Measurements from ENCODE around the gene AMER3. TPM values are rescaled to one million over a fixed set of nuclear protein-coding genes. Genes with fewer than 3 reads are reported as not detected.
A peak's percentile ranks its signal among the peaks of the same experiment; 100 is the strongest.

AMER3 gene
- total and polyA plus RNA-seq, 2 experiments from 2014 or later, result 0.26 to 1.2 TPM

GRCh38 chr2:130807659-130808385 lies 52.5 kb downstream of the AMER3 start:
- H3K4me1 ChIP-seq (ENCODE audit: low read depth), result no peaks in the 10 kb centered on the region
- DNase-seq (ENCODE audit: low read depth in 1 of 2, low spot score in 1 of 2), result no peak
- H3K4me3 ChIP-seq, result no peak overlapping the region
- H3K36me3 ChIP-seq, result no peaks in the 10 kb centered on the region
- H3K27ac ChIP-seq, result no peak overlapping the region
- no peak for TF ChIP-seq CTCF (IDR thresholded peaks at IDR 0.05; ENCODE audit: low read depth, low read length)
- H3K27me3 ChIP-seq, result no peaks in the 10 kb centered on the region
- H3K9me3 ChIP-seq (ENCODE audit: low read depth), result no peaks in the 10 kb centered on the region

- Histone ChIP-seq H3K4me1 (ENCODE audit: low read depth) (no peaks in the 10 kb centered on the region), H3K27ac (no peak overlapping the region), H3K9me3 (ENCODE audit: low read depth) (no peaks in the 10 kb centered on the region), H3K36me3 (no peaks in the 10 kb centered on the region), H3K4me3 (no peak overlapping the region), H3K27me3 (no peaks in the 10 kb centered on the region)
- peak in 1 of 2 donors; percentile 72 for DNase-seq (ENCODE audit: low read depth in 1 of 2, low spot score in 1 of 2)
- TF ChIP-seq CTCF (IDR thresholded peaks at IDR 0.05; ENCODE audit: low read depth, low read length), result no peak
Observed at GRCh38 chr2:130808482-130809268, 53.3 kb downstream of the AMER3 start.

- TF ChIP-seq CTCF (IDR thresholded peaks at IDR 0.05; ENCODE audit: low read depth, low read length), result no peak
- no peaks in the 10 kb centered on the region for H3K36me3 ChIP-seq
- DNase-seq (ENCODE audit: low read depth in 1 of 2, low spot score in 1 of 2), result no peak
- no peaks in the 10 kb centered on the region for H3K9me3 ChIP-seq (ENCODE audit: low read depth)
- H3K4me3 ChIP-seq, result no peak overlapping the region
- H3K27me3 ChIP-seq, result no peaks in the 10 kb centered on the region
- H3K4me1 ChIP-seq (ENCODE audit: low read depth), result no peaks in the 10 kb centered on the region
- no peak overlapping the region for H3K27ac ChIP-seq
Observed at GRCh38 chr2:130810490-130810889, 55.1 kb downstream of the AMER3 start.

GRCh38 chr2:130813722-130814121 lies 58.4 kb downstream of the AMER3 start:
- H3K27me3 ChIP-seq, result no peaks in the 10 kb centered on the region
- TF ChIP-seq CTCF (IDR thresholded peaks at IDR 0.05; ENCODE audit: low read depth, low read length), result no peak
- no peaks in the 10 kb centered on the region for H3K4me1 ChIP-seq (ENCODE audit: low read depth)
- H3K36me3 ChIP-seq, result no peaks in the 10 kb centered on the region
- DNase-seq (ENCODE audit: low read depth in 1 of 2, low spot score in 1 of 2), result no peak
- no peak overlapping the region for H3K4me3 ChIP-seq
- H3K9me3 ChIP-seq (ENCODE audit: low read depth), result no peaks in the 10 kb centered on the region
- H3K27ac ChIP-seq, result no peak overlapping the region

- DNase-seq (ENCODE audit: low read depth in 1 of 2, low spot score in 1 of 2), result no peak
- H3K27me3 ChIP-seq, result no peaks in the 10 kb centered on the region
- H3K27ac ChIP-seq, result no peak overlapping the region
- H3K4me3 ChIP-seq, result no peak overlapping the region
- TF ChIP-seq CTCF (IDR thresholded peaks at IDR 0.05; ENCODE audit: low read depth, low read length), result no peak
- H3K9me3 ChIP-seq (ENCODE audit: low read depth), result no peaks in the 10 kb centered on the region
- peaks cover 3% of the 10 kb centered on the region for H3K4me1 ChIP-seq (ENCODE audit: low read depth)
- no peaks in the 10 kb centered on the region for H3K36me3 ChIP-seq
Observed at GRCh38 chr2:130814931-130815680, 59.8 kb downstream of the AMER3 start.

Other genes starting within 250 kb of the AMER3 start
- 1.2 and 2.4 TPM in 2 replicates for gene POTEI, start 246.2 kb upstream of the AMER3 start, total RNA-seq
- gene POTEI, start 246.2 kb upstream of the AMER3 start, polyA plus RNA-seq, result 2.0 and 2.4 TPM in 2 replicates
- gene CFC1B, start 234.3 kb upstream of the AMER3 start, total RNA-seq, result 0.21 TPM in 1 of 2 replicates, not detected in the other
- not detected in 2 replicates for gene CFC1B, start 234.3 kb upstream of the AMER3 start, polyA plus RNA-seq
- gene CFC1, start 156.0 kb upstream of the AMER3 start, total RNA-seq, result 48.4 and 59.1 TPM in 2 replicates
- gene CFC1, start 156.0 kb upstream of the AMER3 start, polyA plus RNA-seq, result 52.6 and 84.2 TPM in 2 replicates
- gene POTEJ, start 144.1 kb upstream of the AMER3 start, total RNA-seq, result 1.1 and 4.1 TPM in 2 replicates
- gene POTEJ, start 144.1 kb upstream of the AMER3 start, polyA plus RNA-seq, result 0.59 and 0.70 TPM in 2 replicates
- 0.11 TPM in 1 of 2 replicates, not detected in the other for gene GPR148, start 26.5 kb upstream of the AMER3 start, total RNA-seq
- 1.7 TPM in 1 of 2 replicates, not detected in the other for gene GPR148, start 26.5 kb upstream of the AMER3 start, polyA plus RNA-seq
- gene ARHGEF4, start 81.4 kb downstream of the AMER3 start, total RNA-seq, result 38.3 and 82.2 TPM in 2 replicates
- 26.0 and 52.9 TPM in 2 replicates for gene ARHGEF4, start 81.4 kb downstream of the AMER3 start, polyA plus RNA-seq